ENCODE results near the gene ARID3B. TPM values are rescaled to one million over a fixed set of nuclear protein-coding genes. Genes with fewer than 3 reads are reported as not detected.
A peak's percentile ranks its signal among the peaks of the same experiment; 100 is the strongest.

The ARID3B gene
- total and polyA plus RNA-seq, 2 of the 13 experiments (the other 11 are each of a cell fraction or from before 2014, with no cell fraction given) = 5.3 to 12.8 TPM

- TF ChIP-seq ZNF646 (CRISPR knock-in tag; IDR thresholded peaks at IDR 0.05) (no peak), SIX1 (CRISPR knock-in tag; IDR thresholded peaks at IDR 0.05; ENCODE audit: borderline replicate concordance) (no peak), MEIS1 (CRISPR knock-in tag; IDR thresholded peaks at IDR 0.05; ENCODE audit: borderline replicate concordance) (0 out of 2 replicates have a peak, but pooled peaks have one; percentile 37), NFE2L1 (CRISPR knock-in tag; IDR thresholded peaks at IDR 0.05; ENCODE audit: borderline replicate concordance) (no peak), ZMYM4 (CRISPR knock-in tag; IDR thresholded peaks at IDR 0.05) (peak; percentile 76), NFIB (CRISPR knock-in tag; IDR thresholded peaks at IDR 0.05; ENCODE audit: borderline replicate concordance) (no peak), ZNF749 (CRISPR knock-in tag; IDR thresholded peaks at IDR 0.05; ENCODE audit: borderline replicate concordance) (peak; percentile 64; the same call in 1 of the 2 replicates), ZNF367 (CRISPR knock-in tag; IDR thresholded peaks at IDR 0.05; ENCODE audit: borderline replicate concordance) (no peak), POLR2G (IDR thresholded peaks at IDR 0.05; ENCODE audit: low read depth, low read length) (peak; percentile 68), PLRG1 (conservative IDR thresholded peaks at IDR 0.05) (no peak), MIER3 (CRISPR knock-in tag; IDR thresholded peaks at IDR 0.05; ENCODE audit: borderline replicate concordance) (peak; percentile 84), ZNF24 (IDR thresholded peaks at IDR 0.05) (peak; percentile 51; the same call in 1 of the 2 replicates), ZFP36 (IDR thresholded peaks at IDR 0.05; ENCODE audit: borderline replicate concordance, low read depth, low read length, partially characterized antibody) (no peak), CREM (IDR thresholded peaks at IDR 0.05) (peak; percentile 13; the same call in 1 of the 2 replicates), CREM (CRISPR knock-in tag; IDR thresholded peaks at IDR 0.05) (no peak), ZNF460 (CRISPR knock-in tag; IDR thresholded peaks at IDR 0.05; ENCODE audit: borderline replicate concordance) (peak; percentile 24; the same call in 1 of the 2 replicates), ZNF530 (CRISPR knock-in tag; IDR thresholded peaks at IDR 0.05; ENCODE audit: low read depth) (0 out of 2 replicates have a peak, but pooled peaks have one; percentile 56), FOXO1 (CRISPR knock-in tag; IDR thresholded peaks at IDR 0.05) (no peak), ATF3 (CRISPR knock-in tag; IDR thresholded peaks at IDR 0.05) (peak; percentile 61), SOX13 (IDR thresholded peaks at IDR 0.05) (no peak), SOX13 (CRISPR knock-in tag; conservative IDR thresholded peaks at IDR 0.05 in 1 of 2, IDR thresholded peaks at IDR 0.05 in 1 of 2) (peak in 1 of 2 experiments; percentile 46; a peak in 1 of 4 replicates), BRF2 (CRISPR knock-in tag; IDR thresholded peaks at IDR 0.05) (peak; percentile 20)
Measured at GRCh38 chr15:74615508-74616365, 74.7 kb downstream of the ARID3B start, which contains the start of gene CLK3 (continued).

All from HepG2 (cell line).